Coronary artery (tissue), 2 donors: ENCODE results near the gene GSTO2.

Experiments used
- DNase-seq: peaks from one replicate; pipeline ENCODE4 v3.0.0-alpha.2; 2017; ENCODE audit warnings: low spot score
- H3K27ac ChIP-seq, 2 donors: fragments of 200-600 bp; sonication (generic); one replicate each; pipeline ENCODE4 v1.5.1; 2016 to 2019
- H3K4me3 ChIP-seq: fragments of 200-600 bp; sonication (generic); 2 replicates; pipeline ENCODE4 v1.5.1; 2016; ENCODE audit warnings: mild to moderate bottlenecking, moderate library complexity
- TF ChIP-seq, protein P1 (sequence below): fragments of 200-600 bp; sonication (generic); IDR thresholded peaks from one replicate; pipeline ENCODE4 v1.5.1; 2019; ENCODE audit warnings: antibody characterized with exemption

Gene GSTO2

DNA sequence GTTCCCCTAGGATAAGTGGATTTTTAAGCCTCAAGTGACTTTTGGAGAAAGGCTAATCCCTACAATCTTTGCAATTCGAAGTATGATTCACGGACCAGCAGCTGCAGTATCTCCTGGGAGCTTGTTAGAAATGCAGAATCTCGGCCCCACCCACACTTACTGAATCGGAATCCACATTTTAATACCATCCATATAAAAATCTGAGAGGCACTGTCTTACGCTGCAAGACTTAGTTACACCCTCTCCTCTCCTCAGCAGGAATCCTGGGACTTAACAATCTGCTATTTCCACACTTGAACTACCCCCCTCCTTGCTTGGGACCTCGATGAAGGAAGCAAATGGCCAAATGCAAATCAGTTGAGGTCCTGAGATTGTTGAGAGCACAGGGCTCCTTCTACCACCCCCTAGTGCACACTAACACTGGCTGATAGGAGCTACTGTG is 48.3 kb downstream of the GSTO2 start:
- no peak for DNase-seq
- peak overlapping the region; percentile 10 for H3K4me3 ChIP-seq
- TF ChIP-seq, protein P1, sequence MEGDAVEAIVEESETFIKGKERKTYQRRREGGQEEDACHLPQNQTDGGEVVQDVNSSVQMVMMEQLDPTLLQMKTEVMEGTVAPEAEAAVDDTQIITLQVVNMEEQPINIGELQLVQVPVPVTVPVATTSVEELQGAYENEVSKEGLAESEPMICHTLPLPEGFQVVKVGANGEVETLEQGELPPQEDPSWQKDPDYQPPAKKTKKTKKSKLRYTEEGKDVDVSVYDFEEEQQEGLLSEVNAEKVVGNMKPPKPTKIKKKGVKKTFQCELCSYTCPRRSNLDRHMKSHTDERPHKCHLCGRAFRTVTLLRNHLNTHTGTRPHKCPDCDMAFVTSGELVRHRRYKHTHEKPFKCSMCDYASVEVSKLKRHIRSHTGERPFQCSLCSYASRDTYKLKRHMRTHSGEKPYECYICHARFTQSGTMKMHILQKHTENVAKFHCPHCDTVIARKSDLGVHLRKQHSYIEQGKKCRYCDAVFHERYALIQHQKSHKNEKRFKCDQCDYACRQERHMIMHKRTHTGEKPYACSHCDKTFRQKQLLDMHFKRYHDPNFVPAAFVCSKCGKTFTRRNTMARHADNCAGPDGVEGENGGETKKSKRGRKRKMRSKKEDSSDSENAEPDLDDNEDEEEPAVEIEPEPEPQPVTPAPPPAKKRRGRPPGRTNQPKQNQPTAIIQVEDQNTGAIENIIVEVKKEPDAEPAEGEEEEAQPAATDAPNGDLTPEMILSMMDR, result no peak
- peak overlapping the region; percentile 38 to 74 for H3K27ac ChIP-seq

- Histone ChIP-seq H3K4me3 (peak overlapping the region; percentile 10), H3K27ac (peak overlapping the region; percentile 38 to 74)
- TF ChIP-seq, protein P1, result no peak
- no peak for DNase-seq
These were observed 48.8 kb downstream of the GSTO2 start for GRCh38 chr10:104317726-104318299.

DNA sequence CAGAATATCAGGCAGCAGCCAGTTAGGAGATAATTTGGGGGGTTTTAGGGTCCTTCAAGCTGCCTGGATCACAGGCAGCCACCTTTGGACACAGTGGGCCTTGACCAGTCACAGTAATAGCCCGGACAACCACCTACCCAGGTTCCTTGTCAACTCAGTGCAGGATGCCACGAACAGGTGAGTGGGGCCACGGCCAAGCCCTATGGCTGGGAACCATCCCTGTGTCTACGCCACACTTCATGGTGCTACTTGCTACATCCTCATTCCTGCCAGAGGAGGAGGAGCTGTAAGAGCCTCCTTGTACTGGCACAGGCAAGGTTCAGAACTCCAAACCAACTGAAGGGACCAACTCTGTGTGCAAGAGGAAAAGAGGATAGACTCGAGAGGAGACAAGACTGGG is 49.3 kb downstream of the GSTO2 start:
- TF ChIP-seq, protein P1, result no peak
- peak overlapping the region; percentile 38 to 74 for H3K27ac ChIP-seq
- no peak for DNase-seq
- no peak overlapping the region for H3K4me3 ChIP-seq

- peak overlapping the region; percentile 7 for H3K4me3 ChIP-seq
- H3K27ac ChIP-seq, result peak overlapping the region; percentile 55 to 74
- TF ChIP-seq, protein P1, result no peak
- no peak for DNase-seq
These were observed 50.1 kb downstream of the GSTO2 start for GRCh38 chr10:104318810-104319741.

GRCh38 chr10:104321226-104321625 is 52.2 kb downstream of the GSTO2 start:
- TF ChIP-seq, protein P1, result no peak
- Histone ChIP-seq H3K27ac (peak overlapping the region; percentile 34 to 74), H3K4me3 (no peak overlapping the region)
- no peak for DNase-seq

DNA sequence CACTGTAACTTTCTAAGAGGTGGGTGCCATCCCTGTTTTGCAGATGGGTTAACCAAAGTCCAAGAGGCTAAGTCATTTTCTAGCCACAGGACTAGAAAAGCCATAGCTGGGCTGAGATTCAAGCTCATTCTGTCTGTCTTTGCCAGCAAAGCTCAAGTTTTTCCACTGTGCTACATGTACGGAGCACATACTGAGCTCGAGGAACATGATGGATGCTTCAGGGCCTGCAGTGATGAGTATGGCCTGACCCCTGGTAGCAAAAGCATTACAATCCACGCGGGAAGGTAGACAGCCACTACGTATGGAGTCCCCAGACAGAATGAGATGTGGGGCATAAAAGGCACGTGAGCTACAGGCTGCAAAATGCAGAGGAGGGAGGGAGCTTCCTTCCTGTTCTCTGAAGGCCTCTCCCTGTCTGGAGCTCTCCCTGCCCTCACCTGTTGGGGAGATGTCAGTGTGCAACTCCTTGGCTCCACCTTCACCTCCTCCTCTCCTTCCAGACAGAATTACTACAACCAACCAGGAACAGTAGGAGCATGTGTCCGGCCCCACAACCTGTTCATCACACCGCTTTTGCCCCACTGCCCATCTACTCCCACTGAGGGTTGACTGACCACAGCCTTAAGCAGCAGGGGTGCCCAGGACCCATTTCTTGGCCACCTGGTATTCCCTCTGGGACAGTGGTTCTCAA is 52.9 kb downstream of the GSTO2 start:
- peak overlapping the region; percentile 34 to 90 for H3K27ac ChIP-seq
- H3K4me3 ChIP-seq, result peak overlapping the region; percentile 23
- TF ChIP-seq, protein P1, result no peak
- DNase-seq, result no peak
